HPDE6-E6E7 (cell line): ENCODE data around the gene PTGER3.
"Not testable (repeated sequence)": the region's sequence is repeated elsewhere in the genome, so short reads cannot be mapped to it uniquely, and the experiment has no call there.

ENCODE experiments used
- DNase-seq: peaks from one replicate; pipeline ENCODE4 v3.0.0; 2011; ENCODE audit warnings: missing footprints; ENCODE audit errors: extremely low spot score

PTGER3 gene

DNA sequence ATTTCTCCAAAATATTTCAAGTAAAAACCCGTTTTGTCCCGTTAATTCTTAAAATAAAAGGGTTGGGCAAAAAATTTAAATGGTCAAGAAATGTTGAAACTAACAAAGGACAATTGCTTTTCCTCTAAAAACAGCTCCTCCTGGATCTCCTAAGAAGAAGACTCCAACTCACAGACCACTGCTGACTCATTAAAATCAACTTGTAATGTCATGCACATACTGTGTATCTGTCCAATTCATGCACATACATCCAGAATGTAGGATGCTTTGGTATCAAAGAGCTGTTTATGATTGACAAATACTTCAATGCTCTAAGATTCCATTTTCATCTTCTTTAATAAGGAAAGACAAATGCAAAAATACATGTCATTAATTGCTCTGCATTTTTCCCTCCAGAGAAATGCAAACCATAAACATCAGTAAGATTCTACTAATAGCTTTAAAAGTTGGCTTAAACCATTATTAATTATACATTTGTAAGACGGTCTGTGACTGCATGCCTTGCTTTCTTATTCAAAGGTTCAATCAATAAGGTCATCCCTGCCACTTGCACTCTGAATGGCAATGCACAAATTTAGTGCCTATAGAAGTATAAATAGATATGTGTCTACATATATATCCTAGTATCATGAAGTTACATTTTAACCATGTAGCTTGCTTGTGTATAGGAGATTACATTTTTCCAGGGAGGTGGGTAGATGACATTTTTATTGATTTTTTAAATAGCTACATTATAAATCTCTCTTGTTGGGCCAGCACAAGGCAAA is 44.7 kb downstream of the PTGER3 start:
- DNase-seq = no peak

GRCh38 chr1:71001624-71002023 is 46.0 kb downstream of the PTGER3 start:
- DNase-seq = no peak

GRCh38 chr1:70997793-70998192 is 49.8 kb downstream of the PTGER3 start:
- DNase-seq = no peak

GRCh38 chr1:70994753-70995268 is 52.8 kb downstream of the PTGER3 start:
- DNase-seq = no peak

DNA sequence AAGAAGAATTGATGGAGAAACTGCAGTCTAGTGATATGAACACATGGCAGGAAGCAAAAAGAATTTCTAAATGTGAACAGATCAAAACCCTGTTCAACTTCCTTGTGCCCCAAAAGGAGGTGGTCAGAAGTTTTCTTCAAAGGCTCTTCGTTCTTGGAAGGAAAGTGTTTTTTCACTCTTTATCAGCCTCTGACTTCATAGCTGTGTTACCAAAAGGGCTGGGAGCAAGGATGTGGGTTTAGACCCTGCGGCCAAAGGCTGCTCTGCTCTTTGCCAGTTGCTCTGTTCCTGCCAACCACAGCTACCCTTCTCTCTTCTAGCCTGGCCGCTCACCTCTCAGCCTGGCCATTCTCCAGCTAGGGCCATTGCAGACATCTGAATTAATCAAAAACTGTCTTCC is 53.8 kb downstream of the PTGER3 start:
- no peak for DNase-seq

DNA sequence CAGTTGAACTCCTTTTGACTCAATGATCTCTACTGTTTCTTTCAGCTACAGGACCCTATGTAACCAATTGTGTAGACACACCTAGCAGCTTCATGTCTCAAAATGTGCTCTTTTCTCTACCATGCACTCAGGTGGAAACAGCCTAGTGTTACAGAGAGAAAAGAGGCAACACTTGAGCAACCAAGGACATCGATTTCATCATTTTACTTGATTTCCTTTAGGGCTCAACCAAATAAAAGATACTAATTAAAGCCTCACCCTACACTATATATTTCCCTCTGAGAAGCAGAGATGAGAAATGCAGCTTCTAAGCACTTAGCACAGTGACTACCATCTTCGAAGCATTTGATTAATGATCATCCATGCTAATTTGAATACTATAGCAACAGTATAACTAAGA is 55.1 kb downstream of the PTGER3 start:
- no peak for DNase-seq

GRCh38 chr1:70990469-70991253 is 57.0 kb downstream of the PTGER3 start:
- no peak for DNase-seq

- DNase-seq = no peak
Observed at GRCh38 chr1:70987497-70987896, 60.1 kb downstream of the PTGER3 start.

DNA sequence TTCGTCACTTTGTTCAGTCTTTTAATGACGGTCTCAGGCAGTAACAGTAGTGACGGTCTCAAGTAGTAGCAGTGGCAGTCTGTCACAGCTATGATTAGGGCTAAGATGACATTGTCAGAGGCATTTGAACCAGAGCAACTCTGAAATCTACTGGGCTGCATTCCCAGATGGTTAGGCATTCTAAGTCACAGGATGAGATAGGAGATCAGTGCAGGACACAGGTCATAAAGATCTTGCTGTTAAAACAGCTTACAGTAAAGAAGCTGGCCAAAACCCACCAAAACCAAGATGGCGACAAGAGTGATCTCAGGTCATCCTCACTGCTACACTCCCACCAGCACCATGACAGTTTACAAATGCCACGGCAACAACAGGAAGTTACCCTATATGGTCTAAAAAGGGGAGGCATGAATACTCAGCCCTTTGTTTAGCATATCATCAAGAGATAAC is 61.8 kb downstream of the PTGER3 start:
- DNase-seq = not testable (repeated sequence)

- DNase-seq = not testable (repeated sequence)
Observed at GRCh38 chr1:70985278-70985677, 62.3 kb downstream of the PTGER3 start.

GRCh38 chr1:70980361-70980760 is 67.3 kb downstream of the PTGER3 start:
- no peak for DNase-seq

DNA sequence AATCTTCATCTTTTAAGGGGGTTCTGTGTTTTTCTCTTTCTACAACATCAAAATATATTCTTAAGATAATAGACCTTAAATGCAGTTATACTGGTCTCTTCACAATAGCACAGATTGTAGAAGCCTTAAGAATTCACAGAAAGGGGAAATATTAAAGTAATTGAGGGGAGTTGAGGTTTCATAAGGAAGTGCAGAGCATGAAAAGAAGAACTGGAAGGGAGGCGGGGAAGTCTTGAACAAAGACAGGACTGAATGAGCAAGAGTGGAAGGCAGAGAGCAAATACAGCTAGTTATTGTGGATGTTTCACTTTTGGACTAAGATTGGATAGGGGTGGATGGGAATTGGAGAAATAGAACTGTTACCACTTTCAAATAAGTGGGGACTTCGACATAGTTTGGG is 67.7 kb downstream of the PTGER3 start:
- no peak for DNase-seq

GRCh38 chr1:70979313-70979712 is 68.3 kb downstream of the PTGER3 start:
- no peak for DNase-seq

- DNase-seq = no peak
Observed at GRCh38 chr1:70978623-70979022, 69.0 kb downstream of the PTGER3 start.

DNA sequence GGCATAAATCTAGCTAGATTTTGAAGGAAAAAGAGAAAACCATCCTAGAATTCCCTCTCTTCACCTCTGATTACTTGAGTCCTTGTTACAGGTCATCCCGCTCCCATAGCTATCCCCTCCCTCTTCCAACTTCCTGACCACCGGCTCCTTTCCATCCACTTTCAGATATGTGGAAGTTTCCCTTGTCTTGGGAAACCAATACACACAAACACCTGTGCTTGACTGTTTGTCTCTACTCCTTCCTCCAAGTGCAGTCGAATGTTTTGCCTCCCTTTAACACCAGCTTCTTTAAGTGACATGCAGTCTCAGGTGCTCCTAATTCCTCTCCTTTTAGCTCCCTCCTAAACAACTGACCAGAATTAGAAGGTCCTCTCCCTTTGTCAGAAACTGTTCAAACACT is 70.0 kb downstream of the PTGER3 start:
- DNase-seq = no peak

DNA sequence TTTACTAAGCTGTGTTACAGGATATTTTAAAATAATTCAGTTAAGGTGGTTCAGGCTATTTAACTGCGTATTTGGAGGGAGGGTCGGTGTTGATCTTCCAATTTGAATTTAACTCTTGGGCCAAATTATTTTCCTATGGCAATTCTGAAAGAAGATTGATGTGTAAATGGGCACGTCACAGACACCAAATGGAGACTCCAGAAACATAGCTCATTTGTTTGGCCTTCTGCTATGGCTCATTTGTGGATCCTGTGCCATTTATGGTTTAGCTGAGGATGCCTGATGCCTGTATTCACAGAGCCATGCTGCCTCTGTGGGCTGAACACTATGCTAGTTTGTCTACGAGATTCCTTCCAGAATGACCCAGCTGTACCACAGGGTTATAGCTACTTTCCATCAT is 70.6 kb downstream of the PTGER3 start:
- DNase-seq = no peak

DNA sequence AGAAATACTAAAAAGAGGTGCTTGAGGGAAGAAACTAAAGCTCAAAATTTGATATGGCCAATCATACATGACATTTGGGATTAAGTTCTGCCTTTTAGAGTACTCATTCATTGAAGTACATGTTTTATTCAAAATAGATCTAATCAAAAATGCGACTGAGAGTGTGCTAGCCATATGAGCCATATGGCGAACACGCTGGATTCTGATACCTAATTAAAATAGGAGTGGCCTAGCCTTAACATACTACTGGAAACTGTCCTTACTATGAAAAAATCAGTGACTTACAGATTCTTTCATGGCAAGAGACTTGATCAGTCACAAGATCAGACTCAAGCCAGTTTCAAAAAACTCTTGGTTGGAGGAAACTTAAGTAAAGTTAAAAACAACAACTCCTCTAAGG is 73.9 kb downstream of the PTGER3 start:
- no peak for DNase-seq

GRCh38 chr1:70970407-70970806 is 77.2 kb downstream of the PTGER3 start:
- DNase-seq = no peak

GRCh38 chr1:70966018-70966638 is 81.5 kb downstream of the PTGER3 start:
- no peak for DNase-seq

DNA sequence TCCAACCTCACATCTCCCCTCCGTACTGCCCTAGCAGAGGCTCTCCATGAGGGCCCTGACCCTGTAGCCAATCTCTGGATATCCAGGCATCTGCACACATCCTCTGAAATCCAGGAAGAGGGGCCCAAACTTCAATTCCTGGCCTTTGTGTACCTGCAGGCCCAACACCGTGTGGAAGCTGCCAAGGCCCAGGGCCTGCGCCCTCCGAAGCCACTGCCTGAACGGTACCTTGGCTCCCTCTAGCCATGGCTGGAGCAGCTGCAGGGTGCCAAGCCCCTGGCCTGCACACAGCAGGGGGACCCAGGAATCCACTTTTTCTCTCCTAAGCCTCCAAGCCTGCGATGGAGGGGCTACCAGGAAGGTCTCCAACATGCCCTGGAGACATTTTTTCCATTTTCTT is 84.2 kb downstream of the PTGER3 start:
- DNase-seq = no peak

GRCh38 chr1:70961374-70961975 is 86.1 kb downstream of the PTGER3 start:
- no peak for DNase-seq

- no peak for DNase-seq
Observed at GRCh38 chr1:70948396-70949017, 99.1 kb downstream of the PTGER3 start.
